Measurements from ENCODE around the gene CCDC179. TPM values are rescaled to one million over a fixed set of nuclear protein-coding genes. Genes with fewer than 3 reads are reported as not detected.

CCDC179 gene
- total and polyA plus RNA-seq, 2 donors, result 0.09 TPM; not detected in 1

DNA sequence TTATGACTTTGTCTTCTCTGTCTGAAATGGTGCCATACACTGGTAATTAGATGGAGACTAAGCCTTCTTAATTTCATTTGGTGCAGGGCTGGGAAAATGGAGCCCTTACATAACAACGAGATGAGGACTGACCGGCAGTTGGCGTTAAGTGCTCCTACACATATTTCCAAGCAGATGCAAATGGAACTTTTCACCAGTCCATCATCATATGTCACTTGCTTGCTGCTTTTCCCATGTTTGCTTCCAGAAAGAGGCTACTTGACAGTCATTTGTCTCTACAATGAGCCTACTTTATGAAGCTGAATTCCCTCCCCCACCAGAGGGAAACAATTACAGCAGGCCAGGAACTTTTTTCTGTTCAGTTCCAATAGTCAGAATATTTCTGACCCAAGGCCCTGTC, 63.2 kb downstream of the CCDC179 start:
- Histone ChIP-seq H3K9me3 (ENCODE audit: control insufficient read depth in 2 of 2, insufficient read depth in 1 of 2, low read length in 1 of 2) (no peaks in the 10 kb centered on the region), H3K27ac (ENCODE audit: low read depth in 1 of 2, low read length in 1 of 2) (no peak overlapping the region), H3K27me3 (ENCODE audit: control insufficient read depth in 2 of 2, insufficient read depth in 1 of 2, low read length in 1 of 2) (no peaks in the 10 kb centered on the region), H3K36me3 (ENCODE audit: control insufficient read depth in 2 of 2, insufficient read depth in 2 of 2, low read length in 1 of 2) (no peaks in the 10 kb centered on the region), H3K4me3 (ENCODE audit: low read length in 2 of 2) (no peak overlapping the region), H3K4me1 (ENCODE audit: control insufficient read depth in 2 of 2, insufficient read depth in 2 of 2, low read length in 2 of 2) (no peaks in the 10 kb centered on the region)
- WGBS, result 96% methylated on average over 3 of the region's 3 CpGs
- DNase-seq (ENCODE audit: low read depth in 6 of 9, low spot score in 9 of 9), result no peak

Other genes with a start within 250 kb of the CCDC179 start
- 10.1 TPM for gene FANCF, start 234.7 kb downstream of the CCDC179 start, total RNA-seq
- gene FANCF, start 234.7 kb downstream of the CCDC179 start, polyA plus RNA-seq, result 15.2 TPM
- gene GAS2, start 193.9 kb downstream of the CCDC179 start, total RNA-seq, result 3.1 TPM
- gene GAS2, start 193.9 kb downstream of the CCDC179 start, polyA plus RNA-seq, result 2.8 TPM
- gene SVIP, start 30.7 kb downstream of the CCDC179 start, total RNA-seq, result 16.0 TPM
- gene SVIP, start 30.7 kb downstream of the CCDC179 start, polyA plus RNA-seq, result 21.9 TPM